Mesothelial cell of epicardium (in vitro differentiated cells): Measurements from ENCODE around the gene SLC24A3. TPM values are rescaled to one million over a fixed set of nuclear protein-coding genes. Genes with fewer than 3 reads are reported as not detected.
A peak's percentile ranks its signal among the peaks of the same experiment; 100 is the strongest.

Experiments
- DNase-seq, 2 experiments: peaks; one replicate each; pipeline ENCODE4 v3.0.0; 2021; ENCODE audit warnings: low spot score in 2 of 2; ENCODE audit not compliant: unreplicated experiment in 2 of 2
- H3K27ac Mint-ChIP-seq: 2 replicates; pipeline ENCODE4 v1.8.0; 2021; ENCODE audit warnings: mixed read lengths
- H3K27me3 Mint-ChIP-seq: 2 replicates; pipeline ENCODE4 v1.8.0; 2021; ENCODE audit warnings: low read depth, mixed read lengths
- H3K36me3 Mint-ChIP-seq: 2 replicates; pipeline ENCODE4 v1.8.0; 2021; ENCODE audit warnings: mixed read lengths
- H3K4me1 Mint-ChIP-seq: 2 replicates; pipeline ENCODE4 v1.8.0; 2021; ENCODE audit warnings: mixed read lengths
- H3K4me3 Mint-ChIP-seq: 2 replicates; pipeline ENCODE4 v1.8.0; 2021; ENCODE audit warnings: mild to moderate bottlenecking, moderate library complexity, mixed read lengths
- H3K9me3 Mint-ChIP-seq: 2 replicates; pipeline ENCODE4 v1.8.0; 2021; ENCODE audit warnings: mixed read lengths
- CTCF ChIP-seq: fragments of 200-600 bp; sonication (generic); IDR thresholded peaks from one replicate; pipeline ENCODE4 v1.5.0; 2021; ENCODE audit warnings: antibody characterized with exemption; ENCODE audit not compliant: unreplicated experiment
- total RNA-seq: library from RNA; stranded (reverse); gene quantifications from 3 replicates; pipeline ENCODE4 v1.2.1, GENCODE V29; 2021

SLC24A3 gene
- total RNA-seq, 1 donor from 2014 or later: 3.2 TPM

GRCh38 chr20:19709635-19710335 is 497.3 kb downstream of the SLC24A3 start:
- no peak for TF ChIP-seq CTCF
- DNase-seq: no peak
- no peak overlapping the region for H3K27ac Mint-ChIP-seq
- H3K36me3 Mint-ChIP-seq: no peaks in the 10 kb centered on the region
- H3K27me3 Mint-ChIP-seq: no peaks in the 10 kb centered on the region
- no peaks in the 10 kb centered on the region for H3K9me3 Mint-ChIP-seq
- H3K4me3 Mint-ChIP-seq: no peak overlapping the region
- H3K4me1 Mint-ChIP-seq: peaks cover 40% of the 10 kb centered on the region

DNA sequence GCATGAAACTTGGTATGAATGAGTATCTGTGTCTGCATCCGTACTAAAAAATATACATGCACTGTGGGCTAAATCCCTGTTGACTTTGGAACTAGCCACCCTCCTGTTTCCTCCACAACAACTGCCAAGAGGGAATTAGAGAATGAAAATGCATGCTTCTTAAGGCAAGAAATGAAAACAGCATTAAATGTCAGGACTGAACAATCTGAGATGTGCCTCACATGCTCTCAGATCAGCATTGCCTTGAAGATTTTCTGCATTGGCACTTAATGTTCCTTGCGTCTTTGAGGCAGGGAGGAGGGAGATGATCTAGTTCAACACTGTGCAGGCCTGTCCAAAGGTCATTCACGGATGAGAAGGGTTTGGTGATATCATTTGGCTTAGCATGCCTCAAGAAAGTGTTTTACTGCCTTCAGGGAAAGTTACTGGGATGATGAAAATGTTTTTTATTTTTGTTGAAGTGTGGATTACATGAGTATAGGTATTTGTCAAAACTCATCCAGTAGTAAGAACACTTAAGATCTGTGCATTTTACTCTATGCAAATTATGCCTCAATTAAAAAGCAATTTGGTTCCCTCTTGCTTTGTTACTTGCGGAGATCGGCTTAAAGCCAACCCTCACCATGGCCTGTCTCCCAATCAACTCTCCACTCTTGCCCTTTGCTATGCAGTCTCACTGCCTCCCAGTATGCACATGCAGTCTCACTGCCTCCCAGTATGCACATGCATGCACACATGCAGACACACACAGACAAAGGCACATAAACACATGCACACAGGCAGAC is 498.1 kb downstream of the SLC24A3 start:
- no peaks in the 10 kb centered on the region for H3K27me3 Mint-ChIP-seq
- H3K4me1 Mint-ChIP-seq: peaks cover 41% of the 10 kb centered on the region
- peak overlapping the region; percentile 41 for H3K27ac Mint-ChIP-seq
- no peak overlapping the region for H3K4me3 Mint-ChIP-seq
- no peaks in the 10 kb centered on the region for H3K9me3 Mint-ChIP-seq
- H3K36me3 Mint-ChIP-seq: no peaks in the 10 kb centered on the region
- TF ChIP-seq CTCF: no peak
- DNase-seq: no peak

DNA sequence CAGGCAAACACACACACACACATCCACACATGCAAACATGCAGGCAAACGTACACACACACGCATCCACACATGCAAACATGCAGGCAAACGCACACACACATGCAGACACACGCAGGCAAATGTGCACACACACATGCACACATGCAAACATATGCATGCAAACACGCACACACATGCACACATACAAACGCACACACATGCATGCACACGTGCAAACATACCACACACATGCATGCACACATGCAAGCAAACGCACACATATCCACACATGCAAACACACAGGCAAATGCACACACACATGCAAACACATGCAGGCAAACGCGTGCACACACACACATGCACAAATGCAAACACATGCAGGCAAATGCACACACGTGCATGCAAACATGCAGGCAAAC is 498.7 kb downstream of the SLC24A3 start:
- H3K4me1 Mint-ChIP-seq: peaks cover 41% of the 10 kb centered on the region
- H3K27me3 Mint-ChIP-seq: no peaks in the 10 kb centered on the region
- H3K27ac Mint-ChIP-seq: peak overlapping the region; percentile 3
- no peaks in the 10 kb centered on the region for H3K36me3 Mint-ChIP-seq
- DNase-seq: no peak
- no peak overlapping the region for H3K4me3 Mint-ChIP-seq
- no peak for TF ChIP-seq CTCF
- no peaks in the 10 kb centered on the region for H3K9me3 Mint-ChIP-seq

DNA sequence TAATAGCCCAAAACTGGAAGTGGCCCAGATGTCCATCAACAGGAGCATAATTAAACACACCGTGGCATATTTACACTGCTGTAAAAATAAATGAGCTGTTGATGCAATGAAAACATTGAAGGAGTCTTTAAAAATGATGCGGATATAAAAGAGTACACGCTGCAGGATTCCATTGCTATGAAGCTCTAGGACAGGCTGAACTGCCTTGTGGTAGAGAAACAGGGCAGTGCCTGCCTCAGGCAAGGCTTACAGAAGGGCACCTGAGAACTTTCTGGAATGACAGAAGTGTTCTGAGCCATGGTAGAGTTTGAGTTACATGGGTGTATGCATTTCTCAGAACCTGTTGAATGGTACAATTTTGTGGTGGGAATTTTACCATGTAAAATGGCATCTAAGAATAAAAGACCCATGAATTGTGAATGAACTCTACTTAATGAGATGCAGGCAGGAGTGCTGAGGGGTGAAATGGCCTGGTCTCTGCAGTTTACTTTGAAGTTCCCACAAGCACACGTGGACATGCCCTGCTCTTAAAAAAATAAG is 500.3 kb downstream of the SLC24A3 start:
- TF ChIP-seq CTCF: no peak
- H3K36me3 Mint-ChIP-seq: no peaks in the 10 kb centered on the region
- DNase-seq: no peak
- peaks cover 3% of the 10 kb centered on the region for H3K9me3 Mint-ChIP-seq
- H3K4me1 Mint-ChIP-seq: peaks cover 41% of the 10 kb centered on the region
- no peak overlapping the region for H3K4me3 Mint-ChIP-seq
- peak overlapping the region; percentile 90 for H3K27ac Mint-ChIP-seq
- H3K27me3 Mint-ChIP-seq: no peaks in the 10 kb centered on the region

DNA sequence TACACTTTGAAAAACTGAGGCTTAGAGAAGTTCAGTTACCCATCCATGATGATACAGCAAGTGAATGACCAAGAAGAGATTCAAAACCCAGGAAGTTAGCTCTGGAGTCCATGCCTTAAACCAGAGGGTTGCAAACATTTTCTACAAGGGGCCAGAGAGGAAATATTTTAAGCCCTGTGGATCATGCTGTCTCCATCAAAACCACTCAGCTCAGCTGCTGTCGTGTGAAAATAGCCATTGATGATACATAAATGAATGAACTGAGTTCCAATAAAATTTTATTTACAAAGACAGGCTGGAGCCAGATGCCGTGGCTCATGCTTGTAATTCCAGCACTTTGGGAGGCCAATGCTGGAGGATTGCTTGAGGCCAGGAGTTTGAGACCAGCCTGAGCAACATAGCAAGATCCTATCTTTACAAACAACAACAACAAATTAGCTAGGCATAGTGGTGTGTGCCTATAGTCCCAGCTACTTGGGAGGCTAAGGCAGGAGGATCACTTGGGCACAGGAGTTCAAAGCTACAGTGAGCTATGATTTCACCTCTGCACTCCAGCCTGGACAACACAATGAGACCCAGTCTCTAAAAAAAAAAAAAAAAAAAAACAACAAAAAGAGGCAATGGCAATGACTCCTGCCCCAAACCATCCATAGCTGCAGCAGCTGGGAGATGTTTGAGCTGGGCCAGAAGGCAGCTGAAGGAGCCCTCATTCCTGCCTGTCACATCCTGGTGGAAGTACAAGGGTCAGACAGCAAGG is 501.6 kb downstream of the SLC24A3 start:
- Mint-ChIP-seq H3K4me1 (peaks cover 41% of the 10 kb centered on the region), H3K9me3 (peaks cover 3% of the 10 kb centered on the region), H3K27me3 (no peaks in the 10 kb centered on the region), H3K4me3 (no peak overlapping the region), H3K27ac (peak overlapping the region; percentile 90), H3K36me3 (no peaks in the 10 kb centered on the region)
- TF ChIP-seq CTCF: no peak
- DNase-seq: no peak
